Stimulated activated naive CD8-positive, alpha-beta T cell treated with anti-CD3 and anti-CD28 coated beads, Interleukin-15, Interleukin-2, amounts not matched to agents 100 U/mL and 50 U/mL, for 24 hours (primary cell): ENCODE data around the gene CLDN7.

Experiments
- ATAC-seq: fragments of 150-1000 bp; cut with Tn5 transposase; one replicate; pipeline ENCODE4 v1.10.0; 2021
- DNase-seq: peaks from one replicate; pipeline ENCODE4 v3.0.0; 2021

The CLDN7 gene

GRCh38 chr17:7262192-7262934 lies at the start of gene CLDN7:
TSS of gene CLDN7 (minus strand) at chr17:7262478. CDS start at chr17:7262043, 435 bp downstream.
- ATAC-seq: no peak
- no peak for DNase-seq

- DNase-seq: no peak
- no peak for ATAC-seq
Observed at GRCh38 chr17:7311110-7311705, 48.9 kb upstream of the CLDN7 start.

GRCh38 chr17:7309628-7310027 lies 47.4 kb upstream of the CLDN7 start:
- DNase-seq: no peak
- ATAC-seq: no peak

GRCh38 chr17:7308625-7309433 lies 46.6 kb upstream of the CLDN7 start:
- ATAC-seq: peak; percentile 26
- DNase-seq: peak; percentile 81

GRCh38 chr17:7307686-7308624 lies 45.7 kb upstream of the CLDN7 start:
- DNase-seq: peak; percentile 62
- ATAC-seq: no peak

GRCh38 chr17:7306911-7307685 lies 44.8 kb upstream of the CLDN7 start, which contains the start of gene EIF5A:
TSS of gene EIF5A (plus strand) at chr17:7307628. CDS start at chr17:7309636, 2,008 bp downstream.
- peak; percentile 100 for DNase-seq
- ATAC-seq: peak; percentile 84

GRCh38 chr17:7304179-7304578 lies 41.9 kb upstream of the CLDN7 start:
- DNase-seq: no peak
- no peak for ATAC-seq

- DNase-seq (peak; percentile 84), ATAC-seq (peak; percentile 51)
Observed at GRCh38 chr17:7296189-7296861, 34.0 kb upstream of the CLDN7 start.

- ATAC-seq: no peak
Observed at GRCh38 chr17:7295230-7296180, 33.2 kb upstream of the CLDN7 start.

GRCh38 chr17:7294614-7295153 lies 32.4 kb upstream of the CLDN7 start, which contains the start of gene YBX2:
TSS of gene YBX2 (minus strand) at chr17:7294639. CDS start at chr17:7294500, 139 bp downstream.
- ATAC-seq (peak; percentile 74), DNase-seq (peak; percentile 84)

More at GRCh38 chr17:7295230-7296180, 33.2 kb upstream of the CLDN7 start:
- DNase-seq: no peak

- ATAC-seq: no peak
Observed at GRCh38 chr17:7293816-7294613, 31.7 kb upstream of the CLDN7 start.

GRCh38 chr17:7293159-7293558 lies 30.9 kb upstream of the CLDN7 start:
- DNase-seq (no peak), ATAC-seq (no peak)

More at GRCh38 chr17:7293816-7294613, 31.7 kb upstream of the CLDN7 start:
- no peak for DNase-seq

- ATAC-seq (no peak), DNase-seq (no peak)
Observed at GRCh38 chr17:7292729-7293128, 30.5 kb upstream of the CLDN7 start.

- no peak for ATAC-seq
Observed at GRCh38 chr17:7292194-7292593, 29.9 kb upstream of the CLDN7 start.

GRCh38 chr17:7290685-7291084 lies 28.4 kb upstream of the CLDN7 start:
- ATAC-seq: no peak

More at GRCh38 chr17:7292194-7292593, 29.9 kb upstream of the CLDN7 start:
- no peak for DNase-seq

GRCh38 chr17:7290166-7290565 lies 27.9 kb upstream of the CLDN7 start:
- no peak for ATAC-seq

More at GRCh38 chr17:7290685-7291084, 28.4 kb upstream of the CLDN7 start:
- DNase-seq: no peak

GRCh38 chr17:7289256-7290032 lies 27.2 kb upstream of the CLDN7 start:
- no peak for DNase-seq

More at GRCh38 chr17:7290166-7290565, 27.9 kb upstream of the CLDN7 start:
- DNase-seq: no peak

More at GRCh38 chr17:7289256-7290032, 27.2 kb upstream of the CLDN7 start:
- no peak for ATAC-seq
